Inflammatory macrophage treated with lipopolysaccharide for 4 hours (primary cell): ENCODE results near the gene KIF26B.
A peak's percentile ranks its signal among the peaks of the same experiment; 100 is the strongest.

ENCODE experiments used
- DNase-seq: peaks from one replicate; pipeline ENCODE4 v3.0.0-alpha.2; 2020

KIF26B gene

DNA sequence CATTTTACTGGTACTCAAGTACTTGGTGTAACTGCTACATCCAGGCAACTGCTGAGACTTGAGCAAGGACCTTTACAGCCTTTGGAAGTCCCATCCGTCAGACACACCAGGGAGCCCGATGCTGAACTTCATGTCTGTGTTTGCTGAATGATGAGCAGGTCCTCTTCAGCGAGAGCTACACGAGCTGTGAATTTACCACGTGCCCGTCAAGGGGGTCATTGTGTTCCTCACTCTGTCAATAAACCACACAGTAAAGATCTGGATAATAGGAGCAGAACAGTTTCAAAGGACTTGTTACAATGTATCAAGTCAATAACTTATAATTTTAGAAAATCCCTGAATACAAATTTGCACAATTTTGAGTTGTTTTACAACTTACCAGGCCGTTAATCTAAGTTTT lies 427.2 kb downstream of the KIF26B start:
- DNase-seq = no peak

DNA sequence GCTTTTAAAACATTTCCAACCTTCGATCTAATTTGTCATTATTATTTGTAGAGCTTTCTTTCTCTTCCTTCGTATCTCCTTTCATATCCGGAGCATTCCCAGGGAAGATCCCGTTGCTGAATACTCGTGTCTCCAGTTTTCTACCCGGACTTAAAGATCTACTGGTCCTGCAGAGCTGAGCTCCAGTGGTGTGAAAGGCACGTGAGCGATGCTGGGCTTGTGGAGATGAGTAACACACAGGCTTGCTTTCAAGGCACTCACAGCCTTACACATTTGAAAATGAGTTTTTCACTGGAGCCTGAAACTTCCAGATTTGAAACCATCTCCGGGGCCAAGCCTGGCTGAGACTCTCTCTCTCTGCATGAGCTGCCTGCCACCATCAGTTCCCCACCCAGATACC lies 428.3 kb downstream of the KIF26B start:
- no peak for DNase-seq

DNA sequence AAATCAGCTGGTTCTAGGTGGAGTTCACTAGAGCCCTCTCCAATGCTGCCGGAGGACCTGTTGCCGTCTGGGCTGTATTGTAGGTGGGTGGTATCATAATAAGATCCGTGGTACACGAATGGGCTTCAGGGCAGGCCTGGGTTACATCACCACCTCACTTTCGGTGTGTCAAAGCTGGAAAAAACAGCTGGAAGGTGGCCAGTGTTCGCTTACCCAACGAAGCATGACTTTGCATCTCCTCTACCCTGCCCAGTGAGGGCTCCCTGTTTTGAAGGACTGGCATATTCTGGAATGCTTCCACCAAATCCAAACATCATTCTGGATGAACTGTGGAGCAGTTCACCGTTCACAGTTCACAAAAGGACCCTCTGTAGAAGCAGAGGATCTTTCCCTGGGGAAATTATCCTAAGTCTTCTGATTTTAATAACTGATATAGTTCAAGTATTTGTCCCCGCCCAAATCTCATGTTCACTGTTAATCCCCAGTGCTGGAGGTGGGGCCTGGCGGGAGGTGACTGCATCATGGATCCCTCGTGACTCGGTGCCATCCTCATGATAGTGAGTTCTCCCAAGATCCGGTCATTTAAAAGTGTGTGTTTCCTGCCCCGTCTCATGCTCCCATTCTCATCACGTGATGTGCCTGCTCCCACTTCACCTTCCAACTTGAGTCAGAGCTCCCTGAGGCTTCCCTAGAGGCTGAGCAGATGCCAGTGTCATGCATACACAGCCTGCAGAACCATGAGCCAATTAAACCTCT lies 429.0 kb downstream of the KIF26B start:
- no peak for DNase-seq

DNA sequence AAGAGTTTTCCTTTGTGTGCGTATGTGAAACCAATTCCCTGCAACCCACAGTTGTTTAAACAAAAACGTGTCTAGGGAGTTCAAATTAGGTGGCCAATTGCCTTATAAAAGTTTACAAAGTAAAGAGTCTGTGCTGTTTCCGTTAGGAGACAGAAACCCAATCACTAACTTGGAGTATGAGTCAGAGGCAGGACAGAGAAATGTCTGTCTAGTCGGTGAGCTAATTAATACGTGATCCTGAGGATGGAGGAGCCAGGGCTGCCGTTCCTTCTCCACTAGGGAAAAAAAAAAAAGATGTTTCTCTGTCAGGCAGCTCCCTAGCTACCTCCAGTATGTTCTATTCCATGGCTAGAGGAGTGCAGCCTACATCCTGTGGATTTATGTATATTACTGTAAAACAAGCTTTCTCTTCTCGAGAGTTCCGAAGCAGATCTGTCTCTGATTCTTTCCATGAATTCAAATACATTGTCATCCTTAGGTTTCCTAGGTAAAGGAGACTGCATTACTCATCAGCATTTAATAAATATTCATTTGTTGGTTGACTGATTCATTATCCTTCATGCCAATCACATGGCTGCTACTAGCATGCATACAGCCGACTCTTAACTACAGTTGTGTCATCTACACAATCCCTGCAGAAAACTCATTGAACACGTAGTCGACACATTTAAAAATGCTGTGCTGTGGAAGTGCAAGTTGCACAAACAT lies 430.6 kb downstream of the KIF26B start:
- DNase-seq = no peak

DNA sequence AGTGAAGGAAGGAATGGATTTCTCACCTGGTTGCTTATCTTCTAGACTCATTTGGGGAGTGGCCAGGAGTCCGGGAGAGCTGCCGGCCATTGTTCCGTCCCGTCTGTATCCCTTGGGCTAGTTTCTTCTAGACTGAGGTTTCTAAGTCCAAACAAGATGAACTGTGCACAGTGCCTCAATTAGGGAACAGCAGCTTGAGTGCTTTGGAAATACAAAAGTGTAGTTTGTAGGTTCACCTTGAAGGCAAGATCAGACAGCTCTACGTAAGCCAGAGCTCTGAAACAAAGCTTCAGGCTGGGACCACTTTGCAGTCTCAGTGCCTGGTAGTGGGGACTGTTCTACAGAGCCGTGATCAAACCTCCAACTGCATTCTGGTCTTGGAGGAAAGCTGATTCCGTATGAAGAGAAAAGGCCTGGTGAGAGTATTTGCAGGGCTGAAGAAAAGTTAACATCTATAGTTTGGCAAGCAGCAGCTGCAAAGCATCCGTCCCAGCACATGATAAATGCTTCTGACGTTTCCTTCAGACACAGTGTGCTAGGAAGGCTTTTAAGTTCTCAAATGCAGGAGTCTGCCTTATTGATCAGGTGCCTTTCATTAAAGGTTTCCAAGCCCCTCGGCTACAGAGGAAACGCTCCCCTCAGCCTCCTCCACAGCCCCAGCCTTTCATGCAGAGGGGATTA lies 432.8 kb downstream of the KIF26B start:
- DNase-seq = no peak

DNA sequence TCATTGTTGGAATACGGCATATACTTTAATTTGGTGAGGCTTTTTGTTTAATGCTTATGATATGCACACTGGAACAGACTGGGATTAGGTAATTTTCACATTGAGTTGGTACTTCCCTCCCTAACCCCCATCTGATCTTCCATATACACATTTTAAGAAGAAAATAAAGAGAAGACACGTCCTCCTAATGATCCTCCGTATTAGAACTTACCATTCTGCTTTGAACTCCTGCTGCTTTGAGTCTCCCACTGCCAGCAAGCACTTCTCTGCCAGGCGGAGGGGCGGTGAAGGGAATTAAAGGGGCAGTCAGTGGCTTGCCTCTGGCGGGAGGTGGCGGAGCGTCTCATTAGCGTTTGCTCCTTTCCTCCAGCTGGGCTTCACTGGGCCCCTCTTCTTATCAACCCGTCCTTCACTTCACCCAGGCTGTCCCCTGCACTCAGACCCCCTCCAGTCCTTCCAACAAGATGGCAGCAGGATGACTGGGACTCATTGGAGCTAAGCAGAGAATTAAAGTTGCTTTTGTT lies 433.4 kb downstream of the KIF26B start:
- DNase-seq = no peak

DNA sequence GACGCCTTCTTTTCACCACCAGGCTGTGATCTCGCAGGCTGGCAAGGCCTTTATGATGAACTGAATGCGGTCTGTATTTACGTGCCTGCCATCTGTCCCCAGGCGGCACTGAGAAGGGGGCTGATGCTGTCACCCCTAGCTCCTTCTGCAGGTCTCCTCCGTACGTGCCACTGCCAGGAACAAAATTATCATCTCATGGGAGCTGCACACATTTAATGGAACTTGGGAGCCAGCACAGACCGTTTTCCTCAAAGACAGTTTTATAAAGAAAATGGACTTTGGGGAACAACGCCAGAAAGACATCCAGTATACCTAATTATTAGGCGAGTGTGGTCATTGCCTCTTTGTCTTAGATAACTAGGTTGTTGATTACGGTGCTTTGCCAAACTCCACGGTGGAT lies 434.5 kb downstream of the KIF26B start:
- DNase-seq = no peak

DNA sequence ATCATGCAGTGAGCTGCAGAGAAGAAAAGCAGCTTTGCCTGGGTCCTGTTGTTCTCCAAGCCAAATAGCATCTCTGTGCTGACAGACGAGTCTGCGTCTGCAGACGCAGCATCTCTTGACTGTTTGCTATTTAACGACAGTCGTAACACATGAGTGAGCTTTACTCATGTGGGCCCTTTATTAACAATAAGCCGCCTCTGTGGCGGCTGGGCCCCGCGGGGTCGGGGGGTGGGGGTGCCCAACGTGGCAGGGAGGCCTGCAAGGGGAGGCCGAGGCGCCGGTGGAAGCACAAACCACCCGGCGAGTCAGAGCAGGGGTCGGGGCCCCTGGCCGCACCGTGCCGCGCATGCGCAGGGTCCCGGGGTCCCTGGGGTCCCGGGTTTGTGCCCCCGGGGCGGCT lies 435.1 kb downstream of the KIF26B start:
- no peak for DNase-seq

DNA sequence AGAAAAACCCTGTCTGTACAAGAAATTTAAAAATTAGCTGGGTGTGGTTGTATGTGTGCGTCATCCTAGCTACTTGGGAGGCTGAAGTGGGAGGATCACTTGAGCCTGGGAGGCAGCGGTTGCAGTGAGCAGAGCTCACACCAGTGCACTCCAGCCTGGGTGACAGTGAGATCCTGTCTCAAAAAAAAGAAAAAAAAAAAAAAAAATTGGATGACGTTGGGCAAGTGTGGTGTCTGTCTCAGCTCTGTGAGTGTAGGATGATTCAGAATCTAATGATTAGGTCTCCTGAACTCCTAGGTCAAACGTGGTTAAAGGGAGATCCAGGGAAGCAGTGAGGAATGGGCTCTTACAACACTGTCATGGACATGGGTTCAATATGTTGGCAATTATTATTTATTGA lies 435.9 kb downstream of the KIF26B start:
- DNase-seq = no peak

DNA sequence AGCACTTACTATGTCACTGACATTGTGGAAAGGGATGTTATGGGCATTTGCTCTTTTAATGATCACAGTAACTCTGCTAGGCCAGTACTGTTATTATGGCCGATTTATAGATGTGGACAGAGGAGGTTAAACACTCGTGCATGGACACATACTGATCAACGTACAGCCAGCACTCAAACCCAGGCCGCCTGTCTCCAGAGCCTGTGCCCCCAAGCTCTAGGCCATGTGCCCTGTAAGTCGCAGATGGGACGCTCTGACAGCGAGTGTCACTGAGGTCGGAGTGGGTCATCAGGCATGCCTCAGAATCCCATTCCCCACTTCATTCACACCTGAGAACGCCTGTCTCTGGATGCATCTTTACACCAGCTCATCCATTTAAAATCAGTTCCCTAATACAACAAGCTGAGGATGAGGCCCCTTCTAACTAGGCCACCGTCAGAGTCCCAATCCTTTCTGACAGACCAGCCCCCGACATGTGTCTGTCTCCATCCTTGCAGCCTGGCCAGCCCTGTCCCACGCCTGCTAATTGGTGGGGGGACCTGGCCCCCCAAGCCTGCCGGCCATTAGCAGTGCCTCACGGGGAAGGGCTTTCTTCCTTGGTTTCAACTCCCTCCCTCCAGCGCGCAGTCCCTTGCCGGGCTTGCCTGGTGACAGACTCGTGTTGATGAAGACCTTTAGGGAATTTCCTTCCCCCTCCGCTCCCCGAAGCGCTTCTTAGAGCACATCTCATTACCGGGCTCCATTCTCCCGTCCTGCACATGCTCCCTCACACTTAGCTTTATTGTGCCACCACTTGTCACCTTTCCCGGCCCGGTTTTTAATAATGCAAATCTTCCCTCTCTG lies 436.8 kb downstream of the KIF26B start:
- DNase-seq = no peak

DNA sequence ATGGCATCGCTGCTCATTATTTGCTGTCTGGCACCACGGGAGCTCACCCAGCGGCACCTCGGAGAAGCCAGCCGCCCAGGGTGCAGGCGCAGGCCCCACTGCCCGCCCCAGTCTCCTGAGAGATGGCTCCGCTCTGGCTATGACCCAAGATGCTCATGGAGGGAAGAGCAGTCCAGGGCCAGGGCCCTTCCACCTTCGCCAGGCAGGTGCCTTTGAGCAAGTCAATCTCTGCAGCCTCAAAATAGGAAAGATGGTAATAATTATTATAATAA lies 437.3 kb downstream of the KIF26B start:
- no peak for DNase-seq

DNA sequence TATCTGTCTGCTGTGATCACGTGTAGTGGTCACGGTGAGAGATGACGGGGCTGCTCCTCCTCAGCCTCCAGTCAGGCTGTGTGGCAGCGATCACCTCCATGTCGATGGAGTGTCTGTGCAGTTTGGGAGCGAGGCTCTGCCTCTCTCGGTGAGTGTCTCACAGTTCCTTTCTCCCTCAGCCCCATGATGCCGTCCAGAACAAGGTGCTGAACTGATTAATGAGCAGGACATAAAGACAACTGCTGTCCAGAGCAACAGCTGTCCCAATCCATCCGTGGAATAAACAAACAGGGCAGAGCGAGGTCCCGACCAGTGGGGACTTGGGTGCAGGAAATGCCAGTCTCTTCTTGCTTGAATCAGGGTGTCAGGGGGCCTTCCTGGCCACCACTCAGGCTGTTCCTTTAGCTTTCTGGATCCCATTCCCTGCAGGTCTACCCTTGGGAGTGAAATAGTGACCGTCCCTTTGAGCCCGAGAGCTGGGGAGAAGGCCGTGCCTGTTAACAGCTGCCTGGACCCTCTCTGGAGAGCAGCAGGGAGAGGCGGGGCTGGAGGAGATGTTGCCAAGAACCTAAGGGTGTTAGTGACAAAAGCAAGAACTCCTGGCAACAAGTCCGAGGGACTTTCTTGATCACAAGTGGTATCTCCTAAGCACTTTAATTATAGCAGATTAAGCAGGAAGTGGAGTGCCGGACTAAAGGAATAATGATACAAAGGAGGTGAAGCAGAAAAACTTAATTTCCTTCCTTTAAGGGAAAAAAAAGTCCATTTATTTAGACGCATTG lies 443.9 kb downstream of the KIF26B start:
- no peak for DNase-seq

DNA sequence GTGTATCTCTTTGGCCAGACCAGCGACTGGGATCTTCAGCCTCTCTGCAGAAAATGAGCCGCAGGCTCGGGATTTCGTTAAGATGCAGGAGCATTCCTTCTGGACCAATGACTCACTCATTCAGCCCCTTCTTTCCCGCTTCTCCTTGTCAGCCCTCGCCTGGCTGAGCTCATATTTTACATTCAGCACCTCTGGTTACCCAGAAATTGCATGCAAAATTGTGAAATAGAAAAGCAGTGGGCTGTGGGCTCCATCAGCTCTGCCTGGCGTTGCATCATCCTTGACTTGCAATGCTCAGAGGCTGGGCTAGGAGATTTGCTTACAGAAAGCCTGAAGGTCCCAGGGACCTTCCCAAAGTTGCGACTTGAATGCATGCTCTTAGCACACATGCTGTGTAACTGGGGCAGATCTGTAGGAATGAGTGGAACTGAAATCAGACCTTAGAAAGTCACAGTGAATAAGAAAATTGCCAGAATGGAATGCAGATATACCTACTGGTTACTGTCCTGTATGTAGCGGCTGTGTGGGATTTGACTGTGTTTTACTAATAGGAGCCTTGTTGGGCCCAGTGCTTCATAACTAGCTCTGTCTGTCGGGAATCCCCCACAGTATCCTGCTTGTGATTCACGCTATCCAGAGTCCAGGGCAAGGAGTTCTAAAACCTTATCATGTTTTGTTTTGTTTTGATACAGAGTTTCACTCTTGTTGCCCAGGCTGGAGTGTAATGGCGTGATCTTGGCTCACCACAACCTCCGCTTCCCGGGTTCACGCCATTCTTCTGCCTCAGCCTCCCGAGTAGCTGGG lies 444.8 kb downstream of the KIF26B start:
- peak; percentile 94 for DNase-seq

DNA sequence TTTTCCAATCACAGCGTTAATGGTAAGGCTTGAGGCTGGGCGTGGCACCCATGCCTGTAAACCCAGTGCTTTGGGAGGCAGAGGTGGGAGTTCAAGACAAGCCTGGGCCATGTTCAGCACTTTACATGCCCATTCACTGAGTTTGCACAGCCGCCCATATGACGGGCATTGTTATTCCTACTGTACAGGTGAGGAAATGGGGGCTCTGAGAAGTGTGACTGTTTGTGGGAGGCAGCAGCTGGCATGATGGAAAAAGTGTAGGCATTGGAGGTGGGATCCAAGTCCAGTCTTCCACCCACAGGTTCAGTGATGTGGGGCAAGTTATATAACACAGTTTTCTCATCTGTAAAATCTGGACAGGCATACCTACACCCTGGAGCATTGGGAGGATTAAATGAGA lies 445.9 kb downstream of the KIF26B start:
- no peak for DNase-seq

DNA sequence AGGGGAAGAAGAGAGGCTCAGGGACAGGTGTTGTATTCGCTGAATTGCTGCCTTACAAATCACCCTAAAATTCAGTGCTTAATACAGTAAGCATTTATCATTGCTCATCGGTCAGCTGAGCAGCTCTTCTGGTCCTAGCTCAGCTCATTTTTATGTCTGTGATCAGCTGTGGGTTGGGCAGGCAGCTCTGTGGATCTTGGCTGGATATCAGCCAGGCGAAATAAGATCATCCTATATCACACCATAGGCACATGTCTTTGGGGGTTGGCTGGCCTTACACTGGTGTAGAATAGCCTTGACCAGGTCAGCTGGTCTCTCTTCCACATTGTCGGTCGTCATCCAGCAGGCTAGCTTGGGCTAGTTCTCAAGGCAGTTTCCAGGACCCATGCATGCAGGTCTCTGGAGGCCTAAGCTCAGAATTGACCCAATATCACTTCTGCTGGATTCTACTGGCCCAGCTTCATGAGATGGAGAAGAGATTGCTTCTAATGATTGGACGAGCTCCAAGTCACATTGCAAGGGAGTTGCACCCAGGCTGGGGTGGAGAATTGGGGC lies 448.6 kb downstream of the KIF26B start:
- DNase-seq = no peak

DNA sequence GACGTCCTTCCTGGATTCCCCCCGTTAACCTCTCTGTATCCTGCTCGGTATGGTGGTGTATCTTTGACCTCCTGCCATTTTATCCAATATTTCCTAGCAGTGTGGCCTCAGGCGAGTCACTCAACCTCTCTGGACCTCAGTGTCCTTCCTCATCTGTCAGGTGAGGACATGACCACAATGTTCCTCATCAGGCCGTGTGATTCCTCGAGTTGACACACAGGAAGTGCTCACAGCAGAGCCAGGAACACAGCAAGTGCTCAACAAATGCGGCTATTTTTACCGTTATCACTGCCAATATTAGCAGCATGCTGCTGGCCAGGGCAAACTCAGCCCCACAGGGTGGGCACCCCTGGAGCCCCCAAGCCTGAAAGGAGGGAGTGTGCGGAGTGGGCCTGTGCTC lies 450.2 kb downstream of the KIF26B start:
- DNase-seq = peak; percentile 42

DNA sequence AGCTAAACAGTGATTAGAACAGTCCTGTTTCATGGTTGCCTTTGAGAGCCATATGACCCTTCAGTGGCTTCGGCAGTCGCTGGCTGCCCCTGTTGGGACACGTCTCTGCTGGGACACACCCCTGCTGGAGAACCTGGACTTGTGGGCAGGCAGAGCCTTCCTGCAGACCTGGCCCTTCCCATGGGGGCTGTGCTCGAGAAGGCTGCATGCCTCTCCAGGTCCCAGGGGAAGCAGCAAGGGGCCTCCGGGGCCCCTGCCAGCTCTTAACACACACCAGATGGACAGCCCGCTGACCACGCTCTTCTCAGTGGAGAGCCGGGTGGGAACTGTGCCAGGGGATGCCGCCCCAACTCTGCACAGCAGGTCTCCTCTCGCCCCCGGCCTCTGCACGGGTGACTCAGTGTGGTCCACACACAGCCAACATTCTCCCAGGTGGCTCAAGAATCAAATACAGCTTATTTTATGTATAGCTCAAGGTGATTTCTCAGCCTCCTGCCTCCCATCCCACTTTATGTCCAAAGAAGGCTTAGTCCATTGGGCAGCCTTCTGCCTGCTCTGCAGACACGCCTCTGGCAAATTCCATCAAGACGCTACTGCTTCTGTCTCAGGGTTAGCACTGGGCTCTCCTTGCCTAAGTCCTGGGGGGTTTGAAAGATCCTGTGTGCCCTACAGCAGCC lies 450.8 kb downstream of the KIF26B start:
- no peak for DNase-seq

DNA sequence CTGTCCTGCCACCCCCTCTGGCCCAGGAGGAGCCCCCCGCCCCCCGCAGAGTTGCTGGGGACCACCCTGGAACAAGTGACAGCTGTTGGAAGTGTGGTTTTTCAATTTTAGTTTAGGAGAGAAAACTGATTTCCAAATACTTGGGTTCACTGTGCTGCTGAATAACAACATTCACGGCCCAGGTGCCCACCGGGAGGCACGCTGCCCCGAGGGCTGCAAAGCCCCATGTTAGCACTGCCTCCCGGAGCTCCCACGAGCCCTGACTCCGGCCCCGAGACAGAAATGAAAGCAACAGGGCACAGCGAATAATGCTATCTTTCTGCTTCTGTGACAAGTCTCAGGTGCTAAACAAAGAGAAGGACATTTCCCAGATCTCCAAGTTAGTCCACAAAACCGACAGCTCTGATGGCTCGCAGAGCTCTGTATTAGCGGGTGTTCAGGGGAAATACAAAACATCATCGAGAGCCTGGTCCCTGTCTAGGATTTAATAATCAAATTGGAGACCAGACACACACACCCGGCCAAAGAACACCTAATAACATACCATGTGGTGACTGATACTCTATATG lies 451.5 kb downstream of the KIF26B start:
- DNase-seq = no peak

DNA sequence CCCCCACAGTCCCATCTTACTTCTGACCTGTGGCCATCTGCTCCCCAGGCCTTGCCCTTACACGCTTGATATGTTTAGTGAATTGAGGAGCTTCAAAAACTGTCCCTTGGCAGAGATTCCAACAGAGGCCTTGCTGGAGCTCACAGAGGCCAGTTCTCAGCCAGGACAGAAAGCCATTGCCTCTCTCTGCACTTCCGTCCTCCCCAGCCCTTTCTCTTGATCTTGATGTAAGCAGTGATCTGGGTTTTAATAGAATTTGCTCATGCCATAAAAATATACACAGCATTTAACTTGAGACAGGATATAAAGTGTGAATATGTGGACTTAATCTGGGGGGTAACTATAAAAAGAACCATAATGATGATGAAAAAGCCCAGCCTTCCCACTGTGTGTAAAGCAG lies 453.5 kb downstream of the KIF26B start:
- no peak for DNase-seq
